ENCODE measurements around the gene MEGF9. TPM values are rescaled to one million over a fixed set of nuclear protein-coding genes. Genes with fewer than 3 reads are reported as not detected.

The MEGF9 gene
- total and polyA plus RNA-seq, 12 donors: 3.9 to 28.5 (median 19.7) TPM

- intact Hi-C loops (cut with DNase I): no loop called here
- H3K4me3 ChIP-seq: no peak overlapping the region
- DNase-seq: no peak
- no peaks in the 10 kb centered on the region for H3K4me1 ChIP-seq (replicated peaks in 1 of 2)
- no peaks in the 10 kb centered on the region for H3K36me3 ChIP-seq (replicated peaks in 1 of 2)
- H3K27ac ChIP-seq: no peak overlapping the region
- H3K27me3 ChIP-seq: no peaks in the 10 kb centered on the region
- no peaks in the 10 kb centered on the region for H3K9me3 ChIP-seq (replicated peaks in 1 of 3)
- no peak for TF ChIP-seq CTCF (IDR thresholded peaks at IDR 0.05)
- TF ChIP-seq POLR2A (IDR thresholded peaks at IDR 0.05): no peak
- WGBS, 4 donors: 79 to 98% (median 93%) methylated on average over 1 of the region's 1 CpG
These were observed 27.4 kb upstream of the MEGF9 start for GRCh38 chr9:120741701-120742100.

- Histone ChIP-seq H3K4me3 (no peak overlapping the region), H3K27me3 (no peaks in the 10 kb centered on the region), H3K36me3 (replicated peaks in 1 of 2) (no peaks in the 10 kb centered on the region), H3K9me3 (replicated peaks in 1 of 3) (no peaks in the 10 kb centered on the region), H3K27ac (no peak overlapping the region), H3K4me1 (replicated peaks in 1 of 2) (no peaks in the 10 kb centered on the region)
- 76 to 91% (median 84%) methylated on average over 1 of the region's 1 CpG for whole genome bisulfite sequencing, 4 donors
- TF ChIP-seq POLR2A (IDR thresholded peaks at IDR 0.05) (no peak), CTCF (IDR thresholded peaks at IDR 0.05) (no peak)
- no peak for DNase-seq
- intact Hi-C loops (cut with DNase I): no loop called here
These were observed 26.9 kb upstream of the MEGF9 start for GRCh38 chr9:120741191-120741590.

- Histone ChIP-seq H3K4me3 (no peak overlapping the region), H3K4me1 (replicated peaks in 1 of 2) (no peaks in the 10 kb centered on the region), H3K27me3 (no peaks in the 10 kb centered on the region), H3K9me3 (replicated peaks in 1 of 3) (no peaks in the 10 kb centered on the region), H3K27ac (no peak overlapping the region), H3K36me3 (replicated peaks in 1 of 2) (no peaks in the 10 kb centered on the region)
- no peak for DNase-seq
- intact Hi-C loops (cut with DNase I): no loop called here
- TF ChIP-seq POLR2A (IDR thresholded peaks at IDR 0.05) (no peak), CTCF (IDR thresholded peaks at IDR 0.05) (no peak)
These were observed 25.9 kb upstream of the MEGF9 start for GRCh38 chr9:120740132-120740531.

- H3K4me3 ChIP-seq: no peak overlapping the region
- no peaks in the 10 kb centered on the region for H3K27me3 ChIP-seq
- DNase-seq: no peak
- H3K4me1 ChIP-seq (replicated peaks in 1 of 2): no peaks in the 10 kb centered on the region
- TF ChIP-seq CTCF (IDR thresholded peaks at IDR 0.05): no peak
- TF ChIP-seq POLR2A (IDR thresholded peaks at IDR 0.05): no peak
- no peak overlapping the region for H3K27ac ChIP-seq
- intact Hi-C loops (cut with DNase I): loop anchor here in 1 of 2 donors (5.0 kb wide), 1 partner anchor 115 kb away; no protein-coding TSS in a partner anchor
- 83 to 90% (median 88%) methylated on average over 5 of the region's 5 CpGs for WGBS, 4 donors
- no peaks in the 10 kb centered on the region for H3K36me3 ChIP-seq (replicated peaks in 1 of 2)
- no peaks in the 10 kb centered on the region for H3K9me3 ChIP-seq (replicated peaks in 1 of 3)
These were observed 23.3 kb upstream of the MEGF9 start for GRCh38 chr9:120737416-120738165.

All from adrenal gland (tissue), 12 donors.